Breast epithelium (tissue), 4 donors: ENCODE data around the gene CCL17. TPM values are rescaled to one million over a fixed set of nuclear protein-coding genes. Genes with fewer than 3 reads are reported as not detected.

Experiments
- DNase-seq, 2 donors: peaks; one replicate each; pipeline ENCODE4 v3.0.0-alpha.2; 2019; ENCODE audit warnings: low spot score in 2 of 2
- H3K27ac ChIP-seq, 2 donors: fragments of 200-600 bp; sonication (generic) in 1 of 2; one replicate each; pipeline ENCODE4 v1.5.1; 2016 to 2019; ENCODE audit warnings: mild to moderate bottlenecking in 1 of 2
- H3K27me3 ChIP-seq, 2 donors: fragments of 200-600 bp; sonication (generic) in 1 of 2; one replicate each; pipeline versions ENCODE4 v1.5.1 to v1.6.0; 2017 to 2019; ENCODE audit warnings: control low read depth in 1 of 2, mild to moderate bottlenecking in 1 of 2
- H3K36me3 ChIP-seq: fragments of 200-600 bp; one replicate; pipeline ENCODE4 v1.5.1; 2019
- H3K4me1 ChIP-seq, 2 donors: fragments of 200-600 bp; sonication (generic); one replicate each; pipeline ENCODE4 v1.5.1; 2016 to 2019; ENCODE audit warnings: control low read depth in 1 of 2
- H3K4me3 ChIP-seq, 3 donors: fragments of 200-600 bp; sonication (generic); 1 replicate in 2 of 3; 2 replicates in 1 of 3; pipeline ENCODE4 v1.5.1; 2016 to 2019; ENCODE audit warnings: mild to moderate bottlenecking in 3 of 3, moderate library complexity in 2 of 3
- H3K9me3 ChIP-seq, 2 donors: fragments of 200-600 bp; sonication (generic) in 1 of 2; one replicate each; pipeline ENCODE4 v1.5.1; 2016 to 2019; ENCODE audit warnings: control low read depth in 1 of 2
- CTCF ChIP-seq, 3 donors: fragments of 450-650 bp; IDR thresholded peaks; one replicate each; pipeline ENCODE4 v1.5.1; 2016 to 2017; ENCODE audit warnings: antibody characterized with exemption in 3 of 3, mild to moderate bottlenecking in 3 of 3, moderate library complexity in 3 of 3
- POLR2A ChIP-seq: fragments of 450-650 bp; IDR thresholded peaks from one replicate; pipeline ENCODE4 v1.6.1; 2016; ENCODE audit warnings: antibody characterized with exemption, mild to moderate bottlenecking, moderate library complexity
- POLR2AphosphoS5 ChIP-seq, 3 donors: sonication (generic); formaldehyde crosslinking; IDR thresholded peaks; one replicate each; pipeline ENCODE4 v1.6.1; 2017; ENCODE audit warnings: antibody characterized with exemption in 3 of 3
- intact Hi-C: fragments of 100-400 bp; cut with DNase I; formaldehyde crosslinking; loops from one replicate; pipeline ENCODE4 v1.15.1; 2023; ENCODE audit warnings: low total_unique reads
- total RNA-seq, 3 donors: library from RNA; depleted of rRNA; stranded (reverse); fragments of >200 nt; gene quantifications; one replicate each; pipeline ENCODE4 v1.1.0, GENCODE V29; 2016

Gene CCL17
- total RNA-seq, 3 donors from 2014 or later, result not detected

- DNase-seq, result no peak
- no peak overlapping the region for H3K27ac ChIP-seq
- no peaks in the 10 kb centered on the region for H3K36me3 ChIP-seq
- H3K4me1 ChIP-seq, result no peaks in the 10 kb centered on the region
- no peaks in the 10 kb centered on the region for H3K27me3 ChIP-seq
- intact Hi-C loops, result no loop called here
- H3K9me3 ChIP-seq, result no peaks in the 10 kb centered on the region
- TF ChIP-seq CTCF (IDR thresholded peaks at IDR 0.05) (no peak), POLR2A (no peak), POLR2AphosphoS5 (IDR thresholded peaks at IDR 0.05) (no peak)
- no peak overlapping the region for H3K4me3 ChIP-seq
These were observed 6.9 kb downstream of the CCL17 start for GRCh38 chr16:57411362-57411976.

GRCh38 chr16:57412584-57412983 is 8.0 kb downstream of the CCL17 start:
- intact Hi-C loops, result no loop called here
- Histone ChIP-seq H3K27me3 (no peaks in the 10 kb centered on the region), H3K4me3 (no peak overlapping the region), H3K27ac (no peak overlapping the region), H3K9me3 (no peaks in the 10 kb centered on the region), H3K4me1 (no peaks in the 10 kb centered on the region), H3K36me3 (no peaks in the 10 kb centered on the region)
- TF ChIP-seq POLR2A (no peak), CTCF (IDR thresholded peaks at IDR 0.05) (no peak), POLR2AphosphoS5 (IDR thresholded peaks at IDR 0.05) (no peak)
- no peak for DNase-seq

- Histone ChIP-seq H3K9me3 (no peaks in the 10 kb centered on the region), H3K27ac (no peak overlapping the region), H3K36me3 (no peaks in the 10 kb centered on the region), H3K27me3 (no peaks in the 10 kb centered on the region), H3K4me1 (no peaks in the 10 kb centered on the region), H3K4me3 (no peak overlapping the region)
- intact Hi-C loops, result no loop called here
- TF ChIP-seq POLR2AphosphoS5 (IDR thresholded peaks at IDR 0.05) (no peak), CTCF (IDR thresholded peaks at IDR 0.05) (no peak), POLR2A (no peak)
- no peak for DNase-seq
These were observed 8.7 kb downstream of the CCL17 start for GRCh38 chr16:57413301-57413730.

- no peaks in the 10 kb centered on the region for H3K4me1 ChIP-seq
- H3K4me3 ChIP-seq, result no peak overlapping the region
- DNase-seq, result no peak
These were observed 9.2 kb downstream of the CCL17 start for GRCh38 chr16:57413733-57414132.

GRCh38 chr16:57416084-57416483 is 11.5 kb downstream of the CCL17 start:
- intact Hi-C loops, result no loop called here
- Histone ChIP-seq H3K4me1 (peaks cover 6 to 7% of the 10 kb centered on the region in 2 donors), H3K9me3 (no peaks in the 10 kb centered on the region), H3K36me3 (no peaks in the 10 kb centered on the region), H3K27ac (peak overlapping the region in 1 of 2 donors; percentile 54), H3K4me3 (no peak overlapping the region), H3K27me3 (no peaks in the 10 kb centered on the region)
- TF ChIP-seq POLR2AphosphoS5 (IDR thresholded peaks at IDR 0.05), result no peak
- DNase-seq, result no peak

More at GRCh38 chr16:57413733-57414132, 9.2 kb downstream of the CCL17 start:
- TF ChIP-seq POLR2A (no peak), POLR2AphosphoS5 (IDR thresholded peaks at IDR 0.05) (no peak)
- intact Hi-C loops, result no loop called here
- Histone ChIP-seq H3K27me3 (no peaks in the 10 kb centered on the region), H3K36me3 (no peaks in the 10 kb centered on the region), H3K9me3 (no peaks in the 10 kb centered on the region), H3K27ac (no peak overlapping the region)

GRCh38 chr16:57419506-57419905 is 14.9 kb downstream of the CCL17 start:
- no peak overlapping the region for H3K4me3 ChIP-seq
- intact Hi-C loops, result no loop called here
- no peaks in the 10 kb centered on the region for H3K9me3 ChIP-seq
- peak overlapping the region; percentile 69 to 76 for H3K27ac ChIP-seq
- peaks cover 6 to 7% of the 10 kb centered on the region in 2 donors for H3K4me1 ChIP-seq
- no peaks in the 10 kb centered on the region for H3K36me3 ChIP-seq
- no peaks in the 10 kb centered on the region for H3K27me3 ChIP-seq
- TF ChIP-seq POLR2AphosphoS5 (IDR thresholded peaks at IDR 0.05) (no peak), POLR2A (no peak), CTCF (IDR thresholded peaks at IDR 0.05) (no peak)
- DNase-seq, result no peak
